Stimulated activated CD4-positive, alpha-beta T cell treated with anti-CD3 and anti-CD28 coated beads, Interleukin-12 subunit alpha, Interleukin-12 subunit beta, amount 100 ng/mL, for 48 hours (primary cell): ENCODE data around the gene FGFRL1.
A peak's percentile ranks its signal among the peaks of the same experiment; 100 is the strongest.
"Not testable (repeated sequence)": the region's sequence is repeated elsewhere in the genome, so short reads cannot be mapped to it uniquely, and the experiment has no call there.

Experiments
- DNase-seq, 3 donors: peaks; one replicate each; pipeline ENCODE4 v3.0.0-alpha.2; 2020; ENCODE audit warnings: low read depth in 2 of 3, low spot score in 1 of 3

The FGFRL1 gene

GRCh38 chr4:1048773-1049590, 37.6 kb downstream of the FGFRL1 start:
- peak in 1 of 3 donors; percentile 39 for DNase-seq

GRCh38 chr4:1049591-1049905, 38.1 kb downstream of the FGFRL1 start:
- DNase-seq = no peak

- DNase-seq = no peak
Observed at GRCh38 chr4:1050486-1051213, 39.2 kb downstream of the FGFRL1 start.

- no peak for DNase-seq
Observed at GRCh38 chr4:1051472-1051871, 40.0 kb downstream of the FGFRL1 start.

- DNase-seq = no peak
Observed at GRCh38 chr4:1052231-1052671, 40.8 kb downstream of the FGFRL1 start.

- no peak for DNase-seq
Observed at GRCh38 chr4:1053080-1053661, 41.7 kb downstream of the FGFRL1 start.

GRCh38 chr4:1053891-1054290, 42.5 kb downstream of the FGFRL1 start:
- DNase-seq = not testable (repeated sequence)

- not testable (repeated sequence) for DNase-seq
Observed at GRCh38 chr4:1054696-1055242, 43.3 kb downstream of the FGFRL1 start.

GRCh38 chr4:1055243-1055701, 43.8 kb downstream of the FGFRL1 start:
- not testable (repeated sequence) for DNase-seq

- peak; percentile 51 to 66 (median 65) for DNase-seq
Observed at GRCh38 chr4:1055721-1056590, 44.5 kb downstream of the FGFRL1 start.

GRCh38 chr4:1056671-1057402, 45.4 kb downstream of the FGFRL1 start:
- no peak for DNase-seq

GRCh38 chr4:1057403-1057745, 45.9 kb downstream of the FGFRL1 start:
- DNase-seq = no peak

- DNase-seq = no peak
Observed at GRCh38 chr4:1058198-1058996, 47.0 kb downstream of the FGFRL1 start.

- no peak for DNase-seq
Observed at GRCh38 chr4:1058997-1059665, 47.7 kb downstream of the FGFRL1 start.

- no peak for DNase-seq
Observed at GRCh38 chr4:1060121-1060520, 48.7 kb downstream of the FGFRL1 start.

- DNase-seq = no peak
Observed at GRCh38 chr4:1060621-1061020, 49.2 kb downstream of the FGFRL1 start.

- no peak for DNase-seq
Observed at GRCh38 chr4:1061056-1061700, 49.8 kb downstream of the FGFRL1 start.

- no peak for DNase-seq
Observed at GRCh38 chr4:1061760-1062159, 50.3 kb downstream of the FGFRL1 start.
